HepG2 (cell line): ENCODE results near the gene ALOX5.

ENCODE experiments used
- BRCA1 ChIP-seq: sonication (generic); formaldehyde crosslinking; IDR thresholded peaks from 2 replicates; pipeline ENCODE4 v1.4.0; 2020; ENCODE audit warnings: missing genetic modification reagents
- JUN ChIP-seq: sonication (generic); formaldehyde crosslinking; IDR thresholded peaks from 2 replicates; pipeline ENCODE4 v1.4.0; 2020; ENCODE audit warnings: mild to moderate bottlenecking, missing genetic modification reagents
- TF ChIP-seq, protein P1 (sequence below): sonication (generic); formaldehyde crosslinking; IDR thresholded peaks from 2 replicates; pipeline ENCODE4 v1.8.1; 2023; ENCODE audit warnings: missing genetic modification reagents, inconsistent platforms, borderline replicate concordance

GRCh38 chr10:45447416-45447815, 73.4 kb downstream of the ALOX5 start:
- no peak for TF ChIP-seq JUN (CRISPR knock-in tag)
- TF ChIP-seq BRCA1 = no peak
- TF ChIP-seq, protein P1, sequence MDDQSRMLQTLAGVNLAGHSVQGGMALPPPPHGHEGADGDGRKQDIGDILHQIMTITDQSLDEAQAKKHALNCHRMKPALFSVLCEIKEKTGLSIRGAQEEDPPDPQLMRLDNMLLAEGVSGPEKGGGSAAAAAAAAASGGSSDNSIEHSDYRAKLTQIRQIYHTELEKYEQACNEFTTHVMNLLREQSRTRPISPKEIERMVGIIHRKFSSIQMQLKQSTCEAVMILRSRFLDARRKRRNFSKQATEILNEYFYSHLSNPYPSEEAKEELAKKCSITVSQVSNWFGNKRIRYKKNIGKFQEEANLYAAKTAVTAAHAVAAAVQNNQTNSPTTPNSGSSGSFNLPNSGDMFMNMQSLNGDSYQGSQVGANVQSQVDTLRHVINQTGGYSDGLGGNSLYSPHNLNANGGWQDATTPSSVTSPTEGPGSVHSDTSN (CRISPR knock-in tag) = no peak
